Stomach (tissue), 9 donors: Measurements from ENCODE around the gene RFT1. TPM values are rescaled to one million over a fixed set of nuclear protein-coding genes. Genes with fewer than 3 reads are reported as not detected.

Experiments
- DNase-seq, 2 donors: peaks; one replicate each; pipeline versions ENCODE4 v3.0.0 to v3.0.0-alpha.2; 2013 to 2019
- H3K27ac ChIP-seq, 5 donors: fragments of 200-600 bp in 4 of 5; sonication (generic) in 4 of 5; one replicate each; pipeline ENCODE4 v1.5.1; 2013 to 2019; ENCODE audit warnings: mild to moderate bottlenecking in 1 of 5, moderate library complexity in 1 of 5
- H3K27me3 ChIP-seq, 3 donors: fragments of 200-600 bp; sonication (generic); one replicate each; pipeline ENCODE4 v1.5.1; 2017 to 2019; ENCODE audit warnings: mixed run types in 1 of 3
- H3K36me3 ChIP-seq, 4 donors: fragments of 200-600 bp; sonication (generic); 1 replicate in 3 of 4; 2 replicates in 1 of 4; pipeline ENCODE4 v1.5.1; 2016 to 2019
- H3K4me1 ChIP-seq, 4 donors: fragments of 200-600 bp; sonication (generic); one replicate each; pipeline ENCODE4 v1.5.1; 2016 to 2019
- H3K4me3 ChIP-seq, 4 donors: fragments of 200-600 bp; sonication (generic) in 3 of 4; one replicate each; pipeline ENCODE4 v1.5.1; 2016 to 2019; ENCODE audit warnings: mild to moderate bottlenecking in 1 of 4
- H3K9me3 ChIP-seq, 4 donors: fragments of 200-600 bp; sonication (generic); one replicate each; pipeline ENCODE4 v1.5.1; 2016 to 2019
- EP300 ChIP-seq: sonication (generic); formaldehyde crosslinking; IDR thresholded peaks from one replicate; pipeline ENCODE4 v1.6.1; 2017; ENCODE audit warnings: antibody characterized with exemption
- POLR2A ChIP-seq, 4 donors: fragments of 450-650 bp; IDR thresholded peaks; one replicate each; pipeline ENCODE4 v1.6.1; 2016; ENCODE audit warnings: antibody characterized with exemption in 4 of 4, control low read depth in 2 of 4, mild to moderate bottlenecking in 1 of 4, moderate library complexity in 1 of 4
- POLR2AphosphoS5 ChIP-seq, 3 donors: sonication (generic); formaldehyde crosslinking; IDR thresholded peaks; one replicate each; pipeline ENCODE4 v1.6.1; 2016; ENCODE audit warnings: antibody characterized with exemption in 3 of 3
- WGBS, 5 donors: extraction: QIAGEN DNeasy Blood & Tissue Kit in 3 of 5; methylation state at CpG; one replicate each; pipeline versions ENCODE4 v1.1.5 to v1.1.7; 2013 to 2018; 5-methylcytosine and 5-hydroxymethylcytosine counted together
- intact Hi-C: fragments of 100-400 bp; cut with DNase I; formaldehyde crosslinking; loops from one replicate; pipeline ENCODE4 v1.15.1; 2023; ENCODE audit warnings: low total_unique reads
- polyA plus RNA-seq, 3 donors: library from polyadenylated mRNA; stranded (reverse); fragments of 200-250 nt; gene quantifications; one replicate each; pipeline ENCODE4 v1.2.3, GENCODE V29; 2013
- total RNA-seq, 5 donors: library from RNA; depleted of rRNA; stranded (reverse); fragments of >200 nt; gene quantifications; one replicate each; pipeline versions ENCODE4 v1.1.0 to v1.2.3, GENCODE V29; 2014 to 2016
- TF ChIP-seq, protein P1 (sequence below), 7 experiments: fragments of 450-650 bp in 4 of 7; fragments of 200-600 bp in 3 of 7; sonication (generic) in 3 of 7; IDR thresholded peaks; one replicate each; pipeline ENCODE4 v1.5.1; 2016 to 2019; ENCODE audit warnings: antibody characterized with exemption in 7 of 7, control low read depth in 2 of 7, mild to moderate bottlenecking in 1 of 7
- donor health status: healthy with polysubstance abuse.
- donor health status: Bipolar disorder and iron deficiency.
- donor health status: healthy.

The RFT1 gene
- total and polyA plus RNA-seq, 8 donors, result 3.3 to 16.8 (median 7.6) TPM; not detected in 1

DNA sequence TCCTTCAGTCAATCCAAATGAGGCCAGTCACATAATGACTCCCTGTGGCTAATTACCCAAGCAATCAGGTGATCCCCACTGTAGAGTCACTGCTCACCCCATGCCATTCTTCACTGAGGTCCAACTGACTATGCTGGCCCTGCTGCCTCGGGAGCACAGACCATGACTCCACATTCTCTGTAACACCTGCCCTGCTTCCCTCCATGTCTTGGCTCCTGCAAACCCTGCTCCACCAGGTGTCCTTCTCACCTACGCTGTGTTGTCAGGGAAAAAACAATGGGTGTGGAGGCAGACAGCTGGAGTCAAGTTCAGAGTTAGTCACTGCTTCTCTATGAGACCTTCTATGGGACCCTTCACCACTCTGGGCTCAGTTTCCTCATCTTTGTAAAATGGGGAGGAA is 78.3 kb downstream of the RFT1 start:
- DNase-seq, result peak in 1 of 2 donors; percentile 18

DNA sequence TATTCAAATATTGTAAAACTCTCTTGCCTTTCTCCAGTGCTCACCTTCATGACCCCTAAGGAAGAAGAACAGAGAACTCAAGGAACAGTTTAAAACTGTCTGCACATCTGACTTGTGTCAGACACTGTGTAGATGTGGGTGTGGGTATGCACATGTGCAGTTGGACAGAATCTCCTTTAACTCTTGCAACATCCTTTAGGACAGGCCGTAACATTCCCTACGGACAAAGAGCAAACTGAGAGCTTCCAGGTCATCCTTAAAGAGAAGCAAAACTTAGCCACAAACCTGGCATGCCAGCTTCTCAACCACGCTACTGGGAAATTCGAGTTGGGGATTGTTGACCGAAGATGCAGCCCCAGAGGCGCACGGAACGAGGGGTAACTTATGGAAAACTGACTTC is 80.2 kb downstream of the RFT1 start:
- intact Hi-C loops, result no loop called here
- H3K36me3 ChIP-seq, result no peaks in the 10 kb centered on the region
- WGBS, 5 donors, result 83 to 90% (median 86%) methylated on average over 8 of the region's 8 CpGs

More for the DNA sequence above, 78.3 kb downstream of the RFT1 start:
- Histone ChIP-seq H3K27ac (no peak overlapping the region), H3K4me1 (peaks cover 0 to 3% (median 2%) of the 10 kb centered on the region in 4 donors), H3K27me3 (no peaks in the 10 kb centered on the region), H3K9me3 (no peaks in the 10 kb centered on the region), H3K4me3 (no peak overlapping the region), H3K36me3 (no peaks in the 10 kb centered on the region)
- TF ChIP-seq POLR2AphosphoS5 (IDR thresholded peaks at IDR 0.05) (no peak), POLR2A (IDR thresholded peaks at IDR 0.05) (no peak), EP300 (no peak)
- TF ChIP-seq, protein P1, sequence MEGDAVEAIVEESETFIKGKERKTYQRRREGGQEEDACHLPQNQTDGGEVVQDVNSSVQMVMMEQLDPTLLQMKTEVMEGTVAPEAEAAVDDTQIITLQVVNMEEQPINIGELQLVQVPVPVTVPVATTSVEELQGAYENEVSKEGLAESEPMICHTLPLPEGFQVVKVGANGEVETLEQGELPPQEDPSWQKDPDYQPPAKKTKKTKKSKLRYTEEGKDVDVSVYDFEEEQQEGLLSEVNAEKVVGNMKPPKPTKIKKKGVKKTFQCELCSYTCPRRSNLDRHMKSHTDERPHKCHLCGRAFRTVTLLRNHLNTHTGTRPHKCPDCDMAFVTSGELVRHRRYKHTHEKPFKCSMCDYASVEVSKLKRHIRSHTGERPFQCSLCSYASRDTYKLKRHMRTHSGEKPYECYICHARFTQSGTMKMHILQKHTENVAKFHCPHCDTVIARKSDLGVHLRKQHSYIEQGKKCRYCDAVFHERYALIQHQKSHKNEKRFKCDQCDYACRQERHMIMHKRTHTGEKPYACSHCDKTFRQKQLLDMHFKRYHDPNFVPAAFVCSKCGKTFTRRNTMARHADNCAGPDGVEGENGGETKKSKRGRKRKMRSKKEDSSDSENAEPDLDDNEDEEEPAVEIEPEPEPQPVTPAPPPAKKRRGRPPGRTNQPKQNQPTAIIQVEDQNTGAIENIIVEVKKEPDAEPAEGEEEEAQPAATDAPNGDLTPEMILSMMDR (IDR thresholded peaks at IDR 0.05), result no peak
- 58 to 81% (median 74%) methylated on average over 2 of the region's 2 CpGs for WGBS, 5 donors
- intact Hi-C loops, result no loop called here

DNA sequence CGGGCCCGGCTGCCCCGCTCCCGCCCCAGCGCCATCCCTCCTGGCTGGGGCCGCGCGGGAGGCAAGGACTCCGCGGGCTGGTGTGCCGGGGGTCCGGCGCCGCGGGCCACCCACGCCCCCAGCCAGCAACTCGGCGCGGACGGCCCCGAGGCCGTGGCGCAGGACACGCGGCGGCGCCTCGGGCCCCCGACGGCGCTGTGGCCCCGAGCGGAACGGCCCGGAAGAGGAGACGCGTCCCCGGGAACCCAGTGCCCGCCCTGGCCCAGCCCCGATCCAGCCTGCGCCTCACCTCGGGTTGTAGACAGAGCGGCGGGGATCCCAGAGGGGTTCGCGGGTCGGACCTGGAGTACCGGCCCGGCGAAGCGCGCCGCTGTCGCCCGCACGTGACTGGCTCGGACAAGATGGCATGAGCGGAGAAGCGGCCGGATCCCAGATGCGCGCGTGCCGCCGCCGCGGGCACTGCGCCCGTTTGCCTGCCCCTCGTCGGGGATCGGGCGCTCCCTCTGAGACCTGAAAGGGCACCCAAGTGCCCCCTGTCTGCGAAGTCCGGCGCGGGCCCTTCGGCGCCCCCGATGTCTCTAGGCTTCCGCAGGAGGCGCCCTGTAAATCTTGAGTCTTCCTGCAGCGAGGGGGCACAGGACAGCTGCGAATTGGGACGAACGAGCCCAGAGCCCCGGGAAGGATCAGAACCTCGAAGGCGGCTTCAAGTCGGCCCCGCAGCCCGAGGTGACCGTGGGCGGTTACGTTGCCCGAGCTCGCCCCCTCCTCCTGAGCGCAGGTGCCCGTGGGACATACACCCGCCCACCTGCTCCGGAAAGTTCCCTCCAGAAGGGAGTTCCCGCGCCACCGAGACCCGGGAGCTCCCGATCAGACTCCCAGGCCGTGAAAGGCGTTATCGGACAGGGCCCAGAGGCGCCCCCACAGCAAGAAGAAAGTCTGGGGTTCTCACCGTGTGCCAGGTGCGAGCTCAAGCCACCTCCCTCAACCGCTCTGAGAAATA is 83.8 kb downstream of the RFT1 start:
- Histone ChIP-seq H3K9me3 (no peaks in the 10 kb centered on the region), H3K36me3 (no peaks in the 10 kb centered on the region), H3K27me3 (no peaks in the 10 kb centered on the region), H3K4me1 (peaks cover 5 to 41% (median 27%) of the 10 kb centered on the region in 4 donors), H3K4me3 (peak overlapping the region; percentile 89 to 98 (median 96)), H3K27ac (peak overlapping the region; percentile 91 to 99 (median 95))
- intact Hi-C loops, result no loop called here
- no peak for TF ChIP-seq POLR2AphosphoS5 (IDR thresholded peaks at IDR 0.05)
- TF ChIP-seq, protein P1 (IDR thresholded peaks at IDR 0.05), result peak in 3 of 7 experiments; percentile 15 to 50 (median 28)
- DNase-seq, result peak; percentile 53 to 80
- WGBS, 5 donors, result 2 to 6% (median 4%) methylated on average over 38 to 112 of the region's 113 CpGs

More for the DNA sequence above, 80.2 kb downstream of the RFT1 start:
- Histone ChIP-seq H3K27ac (no peak overlapping the region), H3K4me1 (peaks cover 5 to 11% (median 10%) of the 10 kb centered on the region in 4 donors), H3K9me3 (no peaks in the 10 kb centered on the region), H3K4me3 (no peak overlapping the region), H3K27me3 (no peaks in the 10 kb centered on the region)
- TF ChIP-seq, protein P1 (IDR thresholded peaks at IDR 0.05), result no peak
- TF ChIP-seq EP300 (no peak), POLR2AphosphoS5 (IDR thresholded peaks at IDR 0.05) (no peak), POLR2A (IDR thresholded peaks at IDR 0.05) (no peak)
- DNase-seq, result no peak

DNA sequence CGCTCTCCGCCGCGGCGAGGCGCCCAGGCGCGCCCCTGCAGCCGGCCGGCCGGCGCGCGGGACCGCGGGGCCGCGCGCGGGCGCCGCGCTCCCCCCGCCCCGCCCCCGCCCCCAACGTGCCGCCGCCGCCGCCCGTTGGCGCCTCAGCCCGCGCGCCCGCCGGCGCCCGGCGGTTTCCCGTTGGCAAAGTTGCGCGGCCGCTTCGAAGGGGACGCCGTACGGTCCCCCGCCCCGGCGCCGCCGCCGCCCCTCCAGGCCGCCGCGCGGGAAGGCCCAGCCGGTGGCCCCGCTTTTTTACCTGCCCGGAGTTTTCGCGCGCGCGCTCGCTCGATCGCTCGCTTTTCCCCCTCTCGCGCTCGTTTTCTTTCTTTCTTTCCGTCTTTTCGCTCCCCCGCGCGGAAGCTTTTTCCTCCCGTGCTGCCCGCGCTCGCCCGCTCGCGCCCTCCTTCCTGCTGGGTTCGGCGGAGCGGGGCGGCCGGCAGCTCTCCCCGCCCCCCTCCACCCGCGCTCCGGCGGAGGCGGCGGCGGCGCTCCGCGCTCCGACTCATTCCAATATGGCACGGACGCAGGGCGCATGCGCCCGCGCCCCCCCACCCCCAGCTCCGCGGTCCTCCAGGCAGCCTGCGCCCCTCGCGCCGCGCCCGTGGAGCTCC is 84.6 kb downstream of the RFT1 start, which contains the start of gene SFMBT1:
TSS of gene SFMBT1 (minus strand) at position 556 of the 653 bp plus-strand sequence. CDS start 76,945 bp downstream, outside the sequence.
- WGBS, 5 donors, result 0 to 1% (median 1%) methylated on average over 51 to 112 of the region's 117 CpGs
- peak; percentile 76 to 92 for DNase-seq
- H3K27ac ChIP-seq, result peak within 1 kb of the TSS; percentile 91 to 99 (median 95)
- no peaks in the 10 kb centered on the region for H3K9me3 ChIP-seq
- H3K4me1 ChIP-seq, result peaks cover 5 to 41% (median 27%) of the 10 kb centered on the region in 4 donors
- H3K4me3 ChIP-seq, result peak within 1 kb of the TSS; percentile 89 to 98 (median 96)
- no peaks in the 10 kb centered on the region for H3K27me3 ChIP-seq
- TF ChIP-seq, protein P1 (IDR thresholded peaks at IDR 0.05), result no peak
- TF ChIP-seq EP300, result no peak
- TF ChIP-seq POLR2A (IDR thresholded peaks at IDR 0.05), result no peak
- no peak for TF ChIP-seq POLR2AphosphoS5 (IDR thresholded peaks at IDR 0.05)
- intact Hi-C loops, result no loop called here
- H3K36me3 ChIP-seq, result no peaks in the 10 kb centered on the region
